HepG2 (cell line): ENCODE measurements around the gene ACTN4. TPM values are rescaled to one million over a fixed set of nuclear protein-coding genes. Genes with fewer than 3 reads are reported as not detected.

Experiments
- BRCA1 ChIP-seq: sonication (generic); formaldehyde crosslinking; IDR thresholded peaks from 2 replicates; pipeline ENCODE4 v1.4.0; 2020; ENCODE audit warnings: missing genetic modification reagents
- DR1 ChIP-seq: sonication (generic); formaldehyde crosslinking; IDR thresholded peaks from 2 replicates; pipeline ENCODE4 v1.8.0; 2021; ENCODE audit warnings: mild to moderate bottlenecking, missing genetic modification reagents, inconsistent platforms
- ELF3 ChIP-seq: IDR thresholded peaks from 2 replicates; pipeline ENCODE4 v1.6.1; 2016; ENCODE audit warnings: missing genetic modification reagents, missing compliant biosample characterization
- HMG20A ChIP-seq: IDR thresholded peaks from 2 replicates; pipeline ENCODE4 v1.6.1; 2016; ENCODE audit warnings: borderline replicate concordance
- HNRNPH1 ChIP-seq: fragments of 200-400 bp; formaldehyde crosslinking; optimal IDR thresholded peaks from 2 replicates; pipeline ENCODE3; 2017; ENCODE audit warnings: mild to moderate bottlenecking, low read depth, low read length
- HOXA7 ChIP-seq: sonication (generic); formaldehyde crosslinking; IDR thresholded peaks from 2 replicates; pipeline ENCODE4 v1.8.1; 2022; ENCODE audit warnings: mild to moderate bottlenecking, missing genetic modification reagents, moderate library complexity
- IKZF1 ChIP-seq: fragments of 450-650 bp; IDR thresholded peaks from 2 replicates; pipeline ENCODE4 v1.7.1; 2016
- KDM5B ChIP-seq: sonication (generic); formaldehyde crosslinking; IDR thresholded peaks from 2 replicates; pipeline ENCODE4 v1.4.0; 2020; ENCODE audit warnings: missing genetic modification reagents, mild to moderate bottlenecking, borderline replicate concordance
- KLF11 ChIP-seq: IDR thresholded peaks from 2 replicates; pipeline ENCODE4 v1.6.1; 2016; ENCODE audit warnings: missing compliant biosample characterization
- MAFG ChIP-seq: sonication (generic); formaldehyde crosslinking; IDR thresholded peaks from 2 replicates; pipeline ENCODE4 v1.5.1; 2020; ENCODE audit warnings: mild to moderate bottlenecking, missing genetic modification reagents
- MED8 ChIP-seq: sonication (generic); formaldehyde crosslinking; IDR thresholded peaks from 2 replicates; pipeline ENCODE4 v1.8.1; 2023; ENCODE audit warnings: mild to moderate bottlenecking, missing genetic modification reagents; ENCODE audit not compliant: insufficient replicate concordance
- NCOA2 ChIP-seq: sonication (generic); formaldehyde crosslinking; IDR thresholded peaks from 2 replicates; pipeline ENCODE4 v1.8.0; 2022; ENCODE audit warnings: inconsistent platforms
- NRL ChIP-seq: sonication (generic); formaldehyde crosslinking; IDR thresholded peaks from 2 replicates; pipeline ENCODE4 v1.5.0; 2020; ENCODE audit warnings: missing genetic modification reagents, mild to moderate bottlenecking, moderate library complexity, borderline replicate concordance
- PITX1 ChIP-seq: sonication (generic); formaldehyde crosslinking; IDR thresholded peaks from 2 replicates; pipeline ENCODE4 v1.5.1; 2020; ENCODE audit warnings: mild to moderate bottlenecking, missing genetic modification reagents
- TBX3 ChIP-seq: fragments of 450-650 bp; IDR thresholded peaks from 2 replicates; pipeline ENCODE4 v1.6.1; 2017; ENCODE audit warnings: antibody characterized with exemption, mild to moderate bottlenecking, inconsistent platforms, borderline replicate concordance
- TCF7 ChIP-seq: sonication (generic); IDR thresholded peaks from 2 replicates; pipeline ENCODE4 v1.6.1; 2016; ENCODE audit warnings: antibody characterized with exemption, low read depth
- ZBTB38 ChIP-seq: sonication (generic); formaldehyde crosslinking; IDR thresholded peaks from 2 replicates; pipeline ENCODE4 v1.5.1; 2020; ENCODE audit warnings: mild to moderate bottlenecking, missing genetic modification reagents
- ZNF136 ChIP-seq: sonication (generic); formaldehyde crosslinking; IDR thresholded peaks from 2 replicates; pipeline ENCODE4 v1.8.1; 2022; ENCODE audit warnings: low read depth, mild to moderate bottlenecking, moderate library complexity, missing genetic modification reagents
- ZNF326 ChIP-seq: sonication (generic); formaldehyde crosslinking; IDR thresholded peaks from 2 replicates; pipeline ENCODE4 v1.4.0; 2020; ENCODE audit warnings: missing genetic modification reagents, borderline replicate concordance
- ZNF451 ChIP-seq: sonication (generic); formaldehyde crosslinking; IDR thresholded peaks from 2 replicates; pipeline ENCODE4 v1.5.0; 2020; ENCODE audit warnings: mild to moderate bottlenecking, missing genetic modification reagents
- ZNF556 ChIP-seq: sonication (generic); formaldehyde crosslinking; IDR thresholded peaks from 2 replicates; pipeline ENCODE4 v1.4.0; 2020; ENCODE audit warnings: mild to moderate bottlenecking, missing genetic modification reagents, borderline replicate concordance
- ZNF572 ChIP-seq: sonication (generic); formaldehyde crosslinking; IDR thresholded peaks from 2 replicates; pipeline ENCODE4 v1.5.1; 2020; ENCODE audit warnings: mild to moderate bottlenecking, missing genetic modification reagents
- ZNF615 ChIP-seq: sonication (generic); formaldehyde crosslinking; IDR thresholded peaks from 2 replicates; pipeline ENCODE4 v1.5.0; 2020; ENCODE audit warnings: mild to moderate bottlenecking, missing genetic modification reagents, borderline replicate concordance
- ZNF773 ChIP-seq: sonication (generic); formaldehyde crosslinking; IDR thresholded peaks from 2 replicates; pipeline ENCODE4 v1.4.0; 2020; ENCODE audit warnings: missing genetic modification reagents, borderline replicate concordance
- ZNF775 ChIP-seq: sonication (generic); formaldehyde crosslinking; IDR thresholded peaks from 2 replicates; pipeline ENCODE4 v1.4.0; 2020; ENCODE audit warnings: missing genetic modification reagents, mild to moderate bottlenecking, moderate library complexity, borderline replicate concordance
- ZNF788 ChIP-seq: sonication (generic); formaldehyde crosslinking; IDR thresholded peaks from 2 replicates; pipeline ENCODE4 v1.5.0; 2020; ENCODE audit warnings: mild to moderate bottlenecking, missing genetic modification reagents, borderline replicate concordance
- polyA plus RNA-seq, 8 experiments: library from polyadenylated mRNA; depleted of rRNA in 3 of 8; stranded (reverse) in 7 of 8; unstranded in 1 of 8; fragments of >200 nt; fragmentation: Illumina TruSeq in 4 of 8; extraction: Trizol in 4 of 8; gene quantifications; 2 replicates each; pipeline versions ENCODE4 v1.2.1 to v1.2.3, GENCODE V29; 2011 to 2016; ENCODE audit warnings: low read depth in 4 of 8, missing spikeins in 1 of 8, mixed read lengths in 1 of 8; ENCODE audit not compliant: insufficient read depth in 1 of 8
- total RNA-seq, 5 experiments: library from RNA; depleted of rRNA; stranded (reverse); fragments of >200 nt; fragmentation: Illumina TruSeq; extraction: Trizol; gene quantifications; 2 replicates each; pipeline ENCODE4 v1.2.3, GENCODE V29; 2016; ENCODE audit warnings: low read depth in 1 of 5
- TF ChIP-seq, protein P1 (sequence below): sonication (generic); IDR thresholded peaks from 2 replicates; pipeline ENCODE4 v1.6.1; 2016; ENCODE audit warnings: low read depth, borderline replicate concordance
- TF ChIP-seq, protein P2 (sequence below): sonication (generic); formaldehyde crosslinking; IDR thresholded peaks from 2 replicates; pipeline ENCODE4 v1.4.0; 2020; ENCODE audit warnings: mild to moderate bottlenecking, missing genetic modification reagents
- TF ChIP-seq, protein P3 (sequence below): sonication (generic); formaldehyde crosslinking; IDR thresholded peaks from 2 replicates; pipeline ENCODE4 v1.9.0; 2022; ENCODE audit warnings: low read depth, missing genetic modification reagents

ACTN4 gene
- total and polyA plus RNA-seq, 2 of the 13 experiments (the other 11 are each of a cell fraction or from before 2014, with no cell fraction given) = 171 to 192 TPM

DNA sequence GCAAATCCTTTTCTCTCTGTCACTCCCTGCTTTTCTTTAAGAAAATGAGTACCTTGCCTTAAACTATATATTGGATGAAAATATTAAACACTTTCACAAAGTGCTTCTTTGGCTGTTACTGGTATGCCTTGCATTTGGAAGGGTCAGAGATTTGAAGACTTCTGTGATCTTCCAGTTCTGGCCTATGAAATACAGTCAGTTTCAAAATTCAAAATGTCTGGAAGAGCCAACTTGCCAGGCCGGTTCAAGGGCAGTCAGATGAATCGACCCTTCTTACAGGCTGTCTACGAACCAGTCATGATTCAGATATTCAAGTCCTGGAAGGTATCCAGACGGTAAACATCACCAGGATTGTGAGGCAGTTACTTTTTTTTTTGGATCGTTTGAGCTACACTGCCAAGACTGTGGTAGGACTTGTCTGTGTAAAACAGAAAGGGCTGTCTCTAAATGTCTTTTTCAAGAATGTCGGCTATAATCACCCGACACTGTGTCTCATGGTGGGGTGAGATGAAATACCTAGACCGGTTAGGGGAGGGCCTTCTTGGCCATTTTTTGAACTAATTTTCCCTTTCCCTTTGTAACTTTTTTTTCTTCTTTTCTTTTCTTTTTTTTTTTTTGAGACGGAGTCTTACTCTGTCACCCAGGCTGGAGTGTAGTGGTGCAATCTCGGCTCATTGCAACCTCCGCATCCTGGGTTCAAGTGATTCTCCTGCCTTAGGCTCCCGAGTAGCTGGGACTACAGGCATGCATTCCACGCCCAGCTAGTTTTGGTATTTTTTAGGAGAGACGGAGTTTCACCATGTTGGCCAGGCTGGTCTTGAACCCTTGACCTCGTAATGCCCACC is 11.2 kb downstream of the ACTN4 start (continued):
- TF ChIP-seq TBX3 (no peak), MAFG (CRISPR knock-in tag) (no peak), ELF3 (CRISPR knock-in tag) (peak; percentile 65; the same call in 1 of the 2 replicates), ZNF773 (no peak), ZNF572 (CRISPR knock-in tag) (no peak), ZNF615 (no peak), NRL (CRISPR knock-in tag) (no peak), KLF11 (CRISPR knock-in tag) (no peak), IKZF1 (no peak), HOXA7 (no peak), NCOA2 (CRISPR knock-in tag) (peak; percentile 36; the same call in 1 of the 2 replicates), MED8 (CRISPR knock-in tag) (no peak), PITX1 (CRISPR knock-in tag) (no peak), ZBTB38 (CRISPR knock-in tag) (no peak), ZNF775 (CRISPR knock-in tag) (no peak), ZNF326 (CRISPR knock-in tag) (no peak), KDM5B (no peak), TCF7 (no peak), DR1 (CRISPR knock-in tag) (no peak), HMG20A (CRISPR knock-in tag) (peak; percentile 60; the same call in 1 of the 2 replicates), ZNF556 (CRISPR knock-in tag) (no peak), BRCA1 (CRISPR knock-in tag) (no peak), ZNF451 (CRISPR knock-in tag) (no peak), ZNF788 (no peak), ZNF136 (no peak), HNRNPH1 (no peak)
- TF ChIP-seq, protein P1, sequence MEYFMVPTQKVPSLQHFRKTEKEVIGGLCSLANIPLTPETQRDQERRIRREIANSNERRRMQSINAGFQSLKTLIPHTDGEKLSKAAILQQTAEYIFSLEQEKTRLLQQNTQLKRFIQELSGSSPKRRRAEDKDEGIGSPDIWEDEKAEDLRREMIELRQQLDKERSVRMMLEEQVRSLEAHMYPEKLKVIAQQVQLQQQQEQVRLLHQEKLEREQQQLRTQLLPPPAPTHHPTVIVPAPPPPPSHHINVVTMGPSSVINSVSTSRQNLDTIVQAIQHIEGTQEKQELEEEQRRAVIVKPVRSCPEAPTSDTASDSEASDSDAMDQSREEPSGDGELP = peak; percentile 33; the same call in 1 of the 2 replicates
- TF ChIP-seq, protein P2, sequence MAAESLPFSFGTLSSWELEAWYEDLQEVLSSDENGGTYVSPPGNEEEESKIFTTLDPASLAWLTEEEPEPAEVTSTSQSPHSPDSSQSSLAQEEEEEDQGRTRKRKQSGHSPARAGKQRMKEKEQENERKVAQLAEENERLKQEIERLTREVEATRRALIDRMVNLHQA (CRISPR knock-in tag) = no peak
- TF ChIP-seq, protein P3, sequence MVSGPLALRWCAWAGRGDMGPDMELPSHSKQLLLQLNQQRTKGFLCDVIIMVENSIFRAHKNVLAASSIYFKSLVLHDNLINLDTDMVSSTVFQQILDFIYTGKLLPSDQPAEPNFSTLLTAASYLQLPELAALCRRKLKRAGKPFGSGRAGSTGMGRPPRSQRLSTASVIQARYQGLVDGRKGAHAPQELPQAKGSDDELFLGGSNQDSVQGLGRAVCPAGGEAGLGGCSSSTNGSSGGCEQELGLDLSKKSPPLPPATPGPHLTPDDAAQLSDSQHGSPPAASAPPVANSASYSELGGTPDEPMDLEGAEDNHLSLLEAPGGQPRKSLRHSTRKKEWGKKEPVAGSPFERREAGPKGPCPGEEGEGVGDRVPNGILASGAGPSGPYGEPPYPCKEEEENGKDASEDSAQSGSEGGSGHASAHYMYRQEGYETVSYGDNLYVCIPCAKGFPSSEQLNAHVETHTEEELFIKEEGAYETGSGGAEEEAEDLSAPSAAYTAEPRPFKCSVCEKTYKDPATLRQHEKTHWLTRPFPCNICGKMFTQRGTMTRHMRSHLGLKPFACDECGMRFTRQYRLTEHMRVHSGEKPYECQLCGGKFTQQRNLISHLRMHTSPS (CRISPR knock-in tag) = no peak
